WTC11 (cell line): ENCODE measurements around the gene ATPAF1. TPM values are rescaled to one million over a fixed set of nuclear protein-coding genes. Genes with fewer than 3 reads are reported as not detected.
"Not testable (repeated sequence)": the region's sequence is repeated elsewhere in the genome, so short reads cannot be mapped to it uniquely, and the experiment has no call there.

Experiments
- ATAC-seq: fragments of 200-7000 bp; cut with Tn5 transposase; 2 replicates; pipeline ENCODE4 v1.10.0; 2021; ENCODE audit warnings: mild to moderate bottlenecking, moderate library complexity
- CTCF ChIA-PET: fragments of 300-600 bp; sonication (Branson Sonifier 250); formaldehyde crosslinking; loops from one replicate; lab custom pipeline; 2021; ENCODE audit warnings: antibody characterized with exemption; lab: Charles Lee
- POLR2A ChIA-PET: fragments of 350-600 bp; sonication (Branson Sonifier 250); formaldehyde crosslinking; loops from one replicate; lab custom pipeline; 2021; ENCODE audit warnings: antibody characterized with exemption; lab: Charles Lee
- DNase-seq: peaks from one replicate; pipeline ENCODE4 v3.0.0; 2021; ENCODE audit warnings: low spot score
- H3K27ac Mint-ChIP-seq: 2 replicates; pipeline ENCODE4 v1.8.0; 2021; ENCODE audit warnings: mixed read lengths
- H3K27me3 Mint-ChIP-seq: 2 replicates; pipeline ENCODE4 v1.8.0; 2021; ENCODE audit warnings: low read depth, mild to moderate bottlenecking, moderate library complexity, mixed read lengths
- H3K36me3 Mint-ChIP-seq: 2 replicates; pipeline ENCODE4 v1.8.0; 2021; ENCODE audit warnings: mixed read lengths
- H3K4me1 Mint-ChIP-seq: 2 replicates; pipeline ENCODE4 v1.8.0; 2022; ENCODE audit warnings: mixed read lengths
- H3K4me3 Mint-ChIP-seq: 2 replicates; pipeline ENCODE4 v1.8.0; 2021; ENCODE audit warnings: mild to moderate bottlenecking, moderate library complexity, mixed read lengths
- H3K9me3 Mint-ChIP-seq: 2 replicates; pipeline ENCODE4 v1.8.0; 2021; ENCODE audit warnings: mixed read lengths
- CREB1 ChIP-seq: sonication (generic); formaldehyde crosslinking; IDR thresholded peaks from 2 replicates; pipeline ENCODE4 v1.8.0; 2023; ENCODE audit warnings: mild to moderate bottlenecking, missing genetic modification reagents
- ELF4 ChIP-seq: sonication (generic); formaldehyde crosslinking; IDR thresholded peaks from 2 replicates; pipeline ENCODE4 v1.8.1; 2022; ENCODE audit warnings: low read depth, mild to moderate bottlenecking, moderate library complexity, missing genetic modification reagents
- EMX1 ChIP-seq: fragments of 250-450 bp; sonication (Bioruptor Pico); IDR thresholded peaks from 2 replicates; pipeline ENCODE4 v1.8.0; 2021; ENCODE audit warnings: mild to moderate bottlenecking
- FOXP1 ChIP-seq: sonication (generic); formaldehyde crosslinking; IDR thresholded peaks from 2 replicates; pipeline ENCODE4 v1.8.0; 2022; ENCODE audit warnings: missing genetic modification reagents, mild to moderate bottlenecking, moderate library complexity, borderline replicate concordance
- GTF2I ChIP-seq: fragments of 250-450 bp; sonication (Bioruptor Pico); conservative IDR thresholded peaks from 2 replicates; pipeline ENCODE4 v1.4.0; 2021; ENCODE audit warnings: mild to moderate bottlenecking
- MXD4 ChIP-seq: fragments of 250-450 bp; sonication (Bioruptor Pico); IDR thresholded peaks from 2 replicates; pipeline ENCODE4 v1.8.0; 2021; ENCODE audit warnings: mild to moderate bottlenecking, moderate library complexity, borderline replicate concordance
- NFE2L1 ChIP-seq: sonication (generic); formaldehyde crosslinking; IDR thresholded peaks from 2 replicates; pipeline ENCODE4 v1.8.1; 2023; ENCODE audit warnings: missing genetic modification reagents
- TCF7 ChIP-seq: sonication (generic); formaldehyde crosslinking; IDR thresholded peaks from 2 replicates; pipeline ENCODE4 v1.8.0; 2022; ENCODE audit warnings: mild to moderate bottlenecking, low read depth, missing genetic modification reagents, moderate library complexity
- TEAD1 ChIP-seq: sonication (generic); formaldehyde crosslinking; IDR thresholded peaks from 2 replicates; pipeline ENCODE4 v1.8.0; 2022; ENCODE audit warnings: mild to moderate bottlenecking, missing genetic modification reagents
- TP53 ChIP-seq: sonication (generic); formaldehyde crosslinking; IDR thresholded peaks from 2 replicates; pipeline ENCODE4 v1.8.1; 2023; ENCODE audit warnings: mild to moderate bottlenecking, missing genetic modification reagents
- ZNF121 ChIP-seq: sonication (generic); formaldehyde crosslinking; IDR thresholded peaks from 2 replicates; pipeline ENCODE4 v1.8.0; 2023; ENCODE audit warnings: missing genetic modification reagents
- ZNF138 ChIP-seq: sonication (generic); formaldehyde crosslinking; conservative IDR thresholded peaks from 2 replicates; pipeline ENCODE4 v1.8.1; 2022; ENCODE audit warnings: mild to moderate bottlenecking, moderate library complexity, missing genetic modification reagents
- ZNF219 ChIP-seq: sonication (generic); formaldehyde crosslinking; IDR thresholded peaks from 2 replicates; pipeline ENCODE4 v1.8.0; 2023; ENCODE audit warnings: missing genetic modification reagents, mild to moderate bottlenecking, borderline replicate concordance
- ZNF263 ChIP-seq: sonication (generic); formaldehyde crosslinking; IDR thresholded peaks from 2 replicates; pipeline ENCODE4 v1.8.1; 2022; ENCODE audit warnings: low read depth, mild to moderate bottlenecking, moderate library complexity, missing genetic modification reagents
- ZNF423 ChIP-seq: fragments of 250-450 bp; sonication (Bioruptor Pico); IDR thresholded peaks from 2 replicates; pipeline ENCODE4 v2.1.2; 2022; ENCODE audit warnings: mild to moderate bottlenecking, moderate library complexity
- total RNA-seq: library from RNA; stranded (reverse); gene quantifications from 3 replicates; pipeline ENCODE4 v1.2.3, GENCODE V29; 2021
- TF ChIP-seq, protein P1 (sequence below): sonication (generic); formaldehyde crosslinking; IDR thresholded peaks from 2 replicates; pipeline ENCODE4 v1.8.0; 2022; ENCODE audit warnings: missing genetic modification reagents
- TF ChIP-seq, protein P2 (sequence below): fragments of 250-450 bp; sonication (Bioruptor Pico); IDR thresholded peaks from 2 replicates; pipeline ENCODE4 v1.9.0; 2021; ENCODE audit warnings: moderate library complexity, mild to moderate bottlenecking, inconsistent platforms, borderline replicate concordance
- TF ChIP-seq, protein P3 (sequence below): sonication (generic); formaldehyde crosslinking; IDR thresholded peaks from 2 replicates; pipeline ENCODE4 v1.8.0; 2023; ENCODE audit warnings: mild to moderate bottlenecking, missing genetic modification reagents
- TF ChIP-seq, protein P4 (sequence below): fragments of 250-450 bp; sonication (Bioruptor Pico); IDR thresholded peaks from 2 replicates; pipeline ENCODE4 v2.1.2; 2022; ENCODE audit warnings: mild to moderate bottlenecking, moderate library complexity

ATPAF1 gene
- total RNA-seq, 1 experiment from 2014 or later: 35.7 TPM

DNA sequence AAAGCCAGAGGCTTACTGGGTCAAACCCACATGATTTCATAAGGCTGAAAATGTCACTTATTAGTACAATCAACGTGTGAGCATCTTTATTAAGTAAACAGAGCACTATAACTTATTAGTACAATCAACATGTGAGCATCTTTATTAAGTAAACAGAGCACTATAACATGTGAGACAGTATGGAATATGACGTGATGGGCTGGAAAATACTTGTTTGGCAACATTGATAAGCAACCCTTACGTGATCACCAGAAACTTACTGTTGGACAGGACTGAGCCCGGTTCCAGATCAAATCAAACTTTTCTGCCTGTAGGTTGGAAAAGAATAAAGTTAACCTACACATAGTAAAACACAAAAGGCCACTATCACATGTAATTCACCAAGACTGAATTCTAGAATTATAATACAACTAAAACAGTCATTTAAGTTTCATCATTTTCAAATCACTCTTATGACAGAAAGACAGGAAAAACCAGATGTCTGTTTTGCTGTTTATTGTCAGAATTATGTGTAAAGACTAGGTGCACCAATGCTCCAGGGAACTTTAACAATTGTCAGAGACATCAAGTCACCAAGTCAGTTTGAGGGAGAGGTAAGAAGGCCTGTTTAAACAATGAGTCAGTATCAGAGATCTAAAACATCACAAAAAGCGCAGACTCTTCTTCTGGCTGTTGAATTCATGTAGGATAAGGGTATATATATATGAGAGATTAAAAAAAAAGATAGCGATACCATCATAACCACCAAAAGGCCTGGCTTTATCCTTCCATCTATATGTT is 15.7 kb downstream of the ATPAF1 start:
- TF ChIP-seq, protein P1, sequence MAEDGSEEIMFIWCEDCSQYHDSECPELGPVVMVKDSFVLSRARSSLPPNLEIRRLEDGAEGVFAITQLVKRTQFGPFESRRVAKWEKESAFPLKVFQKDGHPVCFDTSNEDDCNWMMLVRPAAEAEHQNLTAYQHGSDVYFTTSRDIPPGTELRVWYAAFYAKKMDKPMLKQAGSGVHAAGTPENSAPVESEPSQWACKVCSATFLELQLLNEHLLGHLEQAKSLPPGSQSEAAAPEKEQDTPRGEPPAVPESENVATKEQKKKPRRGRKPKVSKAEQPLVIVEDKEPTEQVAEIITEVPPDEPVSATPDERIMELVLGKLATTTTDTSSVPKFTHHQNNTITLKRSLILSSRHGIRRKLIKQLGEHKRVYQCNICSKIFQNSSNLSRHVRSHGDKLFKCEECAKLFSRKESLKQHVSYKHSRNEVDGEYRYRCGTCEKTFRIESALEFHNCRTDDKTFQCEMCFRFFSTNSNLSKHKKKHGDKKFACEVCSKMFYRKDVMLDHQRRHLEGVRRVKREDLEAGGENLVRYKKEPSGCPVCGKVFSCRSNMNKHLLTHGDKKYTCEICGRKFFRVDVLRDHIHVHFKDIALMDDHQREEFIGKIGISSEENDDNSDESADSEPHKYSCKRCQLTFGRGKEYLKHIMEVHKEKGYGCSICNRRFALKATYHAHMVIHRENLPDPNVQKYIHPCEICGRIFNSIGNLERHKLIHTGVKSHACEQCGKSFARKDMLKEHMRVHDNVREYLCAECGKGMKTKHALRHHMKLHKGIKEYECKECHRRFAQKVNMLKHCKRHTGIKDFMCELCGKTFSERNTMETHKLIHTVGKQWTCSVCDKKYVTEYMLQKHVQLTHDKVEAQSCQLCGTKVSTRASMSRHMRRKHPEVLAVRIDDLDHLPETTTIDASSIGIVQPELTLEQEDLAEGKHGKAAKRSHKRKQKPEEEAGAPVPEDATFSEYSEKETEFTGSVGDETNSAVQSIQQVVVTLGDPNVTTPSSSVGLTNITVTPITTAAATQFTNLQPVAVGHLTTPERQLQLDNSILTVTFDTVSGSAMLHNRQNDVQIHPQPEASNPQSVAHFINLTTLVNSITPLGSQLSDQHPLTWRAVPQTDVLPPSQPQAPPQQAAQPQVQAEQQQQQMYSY (CRISPR knock-in tag): no peak
- TF ChIP-seq, protein P2, sequence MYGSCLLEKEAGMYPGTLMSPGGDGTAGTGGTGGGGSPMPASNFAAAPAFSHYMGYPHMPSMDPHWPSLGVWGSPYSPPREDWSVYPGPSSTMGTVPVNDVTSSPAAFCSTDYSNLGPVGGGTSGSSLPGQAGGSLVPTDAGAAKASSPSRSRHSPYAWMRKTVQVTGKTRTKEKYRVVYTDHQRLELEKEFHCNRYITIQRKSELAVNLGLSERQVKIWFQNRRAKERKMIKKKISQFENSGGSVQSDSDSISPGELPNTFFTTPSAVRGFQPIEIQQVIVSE (CRISPR knock-in tag): no peak
- no peak for TF ChIP-seq EMX1 (CRISPR knock-in tag)
- no peak for TF ChIP-seq CREB1 (CRISPR knock-in tag)
- TF ChIP-seq MXD4: no peak
- no peak for TF ChIP-seq NFE2L1 (CRISPR knock-in tag)
- TF ChIP-seq ZNF263 (CRISPR knock-in tag): no peak
- no peak for TF ChIP-seq ZNF423 (CRISPR knock-in tag)
- no peak for TF ChIP-seq ZNF219 (CRISPR knock-in tag)
- TF ChIP-seq ZNF121 (CRISPR knock-in tag): no peak
- TF ChIP-seq TCF7 (CRISPR knock-in tag): no peak
- TF ChIP-seq GTF2I (CRISPR knock-in tag): no peak
- TF ChIP-seq TEAD1 (CRISPR knock-in tag): no peak
- TF ChIP-seq, protein P3, sequence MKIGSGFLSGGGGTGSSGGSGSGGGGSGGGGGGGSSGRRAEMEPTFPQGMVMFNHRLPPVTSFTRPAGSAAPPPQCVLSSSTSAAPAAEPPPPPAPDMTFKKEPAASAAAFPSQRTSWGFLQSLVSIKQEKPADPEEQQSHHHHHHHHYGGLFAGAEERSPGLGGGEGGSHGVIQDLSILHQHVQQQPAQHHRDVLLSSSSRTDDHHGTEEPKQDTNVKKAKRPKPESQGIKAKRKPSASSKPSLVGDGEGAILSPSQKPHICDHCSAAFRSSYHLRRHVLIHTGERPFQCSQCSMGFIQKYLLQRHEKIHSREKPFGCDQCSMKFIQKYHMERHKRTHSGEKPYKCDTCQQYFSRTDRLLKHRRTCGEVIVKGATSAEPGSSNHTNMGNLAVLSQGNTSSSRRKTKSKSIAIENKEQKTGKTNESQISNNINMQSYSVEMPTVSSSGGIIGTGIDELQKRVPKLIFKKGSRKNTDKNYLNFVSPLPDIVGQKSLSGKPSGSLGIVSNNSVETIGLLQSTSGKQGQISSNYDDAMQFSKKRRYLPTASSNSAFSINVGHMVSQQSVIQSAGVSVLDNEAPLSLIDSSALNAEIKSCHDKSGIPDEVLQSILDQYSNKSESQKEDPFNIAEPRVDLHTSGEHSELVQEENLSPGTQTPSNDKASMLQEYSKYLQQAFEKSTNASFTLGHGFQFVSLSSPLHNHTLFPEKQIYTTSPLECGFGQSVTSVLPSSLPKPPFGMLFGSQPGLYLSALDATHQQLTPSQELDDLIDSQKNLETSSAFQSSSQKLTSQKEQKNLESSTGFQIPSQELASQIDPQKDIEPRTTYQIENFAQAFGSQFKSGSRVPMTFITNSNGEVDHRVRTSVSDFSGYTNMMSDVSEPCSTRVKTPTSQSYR (CRISPR knock-in tag): no peak
- TF ChIP-seq TP53 (CRISPR knock-in tag): no peak
- no peak for TF ChIP-seq FOXP1 (CRISPR knock-in tag)
- no peak for TF ChIP-seq ZNF138 (CRISPR knock-in tag)
- TF ChIP-seq ELF4: no peak
- TF ChIP-seq, protein P4, sequence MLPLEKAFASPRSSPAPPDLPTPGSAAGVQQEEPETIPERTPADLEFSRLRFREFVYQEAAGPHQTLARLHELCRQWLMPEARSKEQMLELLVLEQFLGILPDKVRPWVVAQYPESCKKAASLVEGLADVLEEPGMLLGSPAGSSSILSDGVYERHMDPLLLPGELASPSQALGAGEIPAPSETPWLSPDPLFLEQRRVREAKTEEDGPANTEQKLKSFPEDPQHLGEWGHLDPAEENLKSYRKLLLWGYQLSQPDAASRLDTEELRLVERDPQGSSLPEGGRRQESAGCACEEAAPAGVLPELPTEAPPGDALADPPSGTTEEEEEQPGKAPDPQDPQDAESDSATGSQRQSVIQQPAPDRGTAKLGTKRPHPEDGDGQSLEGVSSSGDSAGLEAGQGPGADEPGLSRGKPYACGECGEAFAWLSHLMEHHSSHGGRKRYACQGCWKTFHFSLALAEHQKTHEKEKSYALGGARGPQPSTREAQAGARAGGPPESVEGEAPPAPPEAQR: no peak
- POLR2A ChIA-PET: no interaction called here
- Mint-ChIP-seq H3K27me3 (no peaks in the 10 kb centered on the region), H3K4me1 (no peaks in the 10 kb centered on the region), H3K36me3 (peaks cover 58% of the 10 kb centered on the region), H3K27ac (no peak overlapping the region), H3K9me3 (peaks cover 24% of the 10 kb centered on the region), H3K4me3 (no peak overlapping the region)
- CTCF ChIA-PET: no interaction called here
- DNase-seq (no peak), ATAC-seq (no peak)

DNA sequence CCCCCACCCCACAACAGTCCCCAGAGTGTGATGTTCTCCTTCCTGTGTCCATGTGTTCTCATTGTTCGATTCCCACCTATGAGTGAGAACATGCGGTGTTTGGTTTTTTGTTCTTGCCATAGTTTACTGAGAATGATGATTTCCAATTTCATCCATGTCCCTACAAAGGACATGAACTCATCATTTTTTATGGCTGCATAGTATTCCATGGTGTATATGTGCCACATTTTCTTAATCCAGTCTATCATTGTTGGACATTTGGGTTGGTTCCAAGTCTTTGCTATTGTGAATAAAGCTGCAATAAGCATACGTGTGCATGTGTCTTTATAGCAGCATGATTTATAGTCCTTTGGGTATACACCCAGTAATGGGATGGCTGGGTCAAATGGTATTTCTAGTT is 17.0 kb downstream of the ATPAF1 start:
- CTCF ChIA-PET: interaction anchor here (0.9 kb wide), 1 partner anchor 74 kb away, joined by 5 read pairs; no protein-coding TSS in a partner anchor
- POLR2A ChIA-PET, H3K27me3 Mint-ChIP-seq, H3K4me1 Mint-ChIP-seq, DNase-seq, ATAC-seq, H3K4me3 Mint-ChIP-seq, H3K27ac Mint-ChIP-seq: not testable (repeated sequence)
- Mint-ChIP-seq H3K9me3 (peaks cover 28% of the 10 kb centered on the region), H3K36me3 (peaks cover 66% of the 10 kb centered on the region)
